PFSK-1 (cell line): ENCODE measurements around the gene NOTO.

Experiments
- POLR2AphosphoS5 ChIP-seq: IDR thresholded peaks from 2 replicates; pipeline ENCODE4 v1.6.1; 2012; ENCODE audit warnings: low read depth, mild to moderate bottlenecking, control low read depth, low read length, moderate library complexity
- SIN3A ChIP-seq: IDR thresholded peaks from 2 replicates; pipeline ENCODE4 v1.6.1; 2012; ENCODE audit warnings: mild to moderate bottlenecking, low read length, moderate library complexity, borderline replicate concordance; ENCODE audit not compliant: insufficient read depth

GRCh38 chr2:73244580-73244979 is 42.2 kb downstream of the NOTO start:
- no peak for TF ChIP-seq POLR2AphosphoS5
- no peak for TF ChIP-seq SIN3A
